A673 (cell line): ENCODE measurements around the gene GPBP1. TPM values are rescaled to one million over a fixed set of nuclear protein-coding genes. Genes with fewer than 3 reads are reported as not detected.
A peak's percentile ranks its signal among the peaks of the same experiment; 100 is the strongest.

Source experiments
- Bru-seq: library from RNA; stranded (reverse); fragments of 400-500 nt; gene quantifications from one replicate; lab custom pipeline; 2021; lab: Mats Ljungman, UMichigan
- BruChase-seq, 2 experiments: library from RNA; stranded (reverse); fragments of 400-500 nt; gene quantifications; one replicate each; lab custom pipeline; 2021; lab: Mats Ljungman, UMichigan
- BruUV-seq: library from RNA; stranded (reverse); fragments of 400-500 nt; replicated peaks from 2 replicates; lab custom pipeline; 2021; lab: Mats Ljungman, UMichigan
- CTCF ChIA-PET: fragments of 300-600 bp; sonication (Branson Sonifier 250); formaldehyde crosslinking; loops from one replicate; lab custom pipeline; 2022; ENCODE audit warnings: antibody characterized with exemption; lab: Charles Lee
- POLR2A ChIA-PET: fragments of 300-600 bp; sonication (Branson Sonifier 250); formaldehyde crosslinking; loops from one replicate; lab custom pipeline; 2022; ENCODE audit warnings: antibody characterized with exemption; ENCODE audit not compliant: low non-redundant PET; lab: Charles Lee
- DNase-seq: peaks from one replicate; pipeline ENCODE4 v3.0.0-alpha.2; 2015; ENCODE audit warnings: low spot score
- H3K27ac ChIP-seq: fragments of 200-600 bp; sonication (generic); 2 replicates; pipeline ENCODE4 v1.5.1; 2016; ENCODE audit warnings: mixed run types, low read depth, mild to moderate bottlenecking, mixed read lengths, antibody characterized with exemption, low read length; ENCODE audit not compliant: poor library complexity, severe bottlenecking
- H3K27me3 ChIP-seq: fragments of 200-600 bp; sonication (generic); replicated peaks from 2 replicates; pipeline ENCODE4 v1.6.1; 2017; ENCODE audit warnings: mixed run types, low read depth, mild to moderate bottlenecking, mixed read lengths, antibody characterized with exemption, low read length; ENCODE audit not compliant: insufficient read depth, poor library complexity
- H3K36me3 ChIP-seq: fragments of 200-600 bp; sonication (generic); 2 replicates; pipeline ENCODE4 v1.6.1; 2016; ENCODE audit warnings: mixed run types, mild to moderate bottlenecking, mixed read lengths, antibody characterized with exemption, low read length; ENCODE audit not compliant: insufficient read depth, poor library complexity, severe bottlenecking
- H3K4me1 ChIP-seq: fragments of 200-600 bp; sonication (generic); 2 replicates; pipeline ENCODE4 v1.6.1; 2017; ENCODE audit warnings: mixed run types, mild to moderate bottlenecking, mixed read lengths, antibody characterized with exemption, low read length; ENCODE audit not compliant: insufficient read depth, poor library complexity, severe bottlenecking
- H3K4me3 ChIP-seq: fragments of 200-600 bp; sonication (generic); 2 replicates; pipeline ENCODE4 v1.5.1; 2016; ENCODE audit warnings: low read depth, mixed run types, mild to moderate bottlenecking, mixed read lengths, low read length; ENCODE audit not compliant: poor library complexity, severe bottlenecking
- H3K9me3 ChIP-seq: fragments of 200-600 bp; sonication (generic); 2 replicates; pipeline ENCODE4 v1.6.1; 2016; ENCODE audit warnings: mixed run types, low read depth, mild to moderate bottlenecking, mixed read lengths, antibody characterized with exemption, low read length; ENCODE audit not compliant: poor library complexity, severe bottlenecking
- CTCF ChIP-seq: fragments of 300-800, 200-600 bp; sonication (generic); conservative IDR thresholded peaks from 2 replicates; pipeline ENCODE4 v1.5.1; 2017; ENCODE audit warnings: low read depth, mild to moderate bottlenecking, antibody characterized with exemption, low read length, moderate library complexity, mixed read lengths
- EZH2 ChIP-seq: fragments of 200-600 bp; sonication (generic); IDR thresholded peaks from 2 replicates; pipeline ENCODE4 v1.6.1; 2017; ENCODE audit warnings: borderline replicate concordance, low read depth, mild to moderate bottlenecking, mixed read lengths, antibody characterized with exemption, low read length; ENCODE audit not compliant: poor library complexity, severe bottlenecking
- intact Hi-C: fragments of 100-400 bp; cut with micrococcal nuclease; formaldehyde crosslinking; loops from one replicate; pipeline ENCODE4 v1.10.0; 2022; ENCODE audit not compliant: unreplicated experiment
- long read RNA-seq: library from polyadenylated mRNA; stranded (forward); transcript quantifications from one replicate; pipeline ENCODE4 v2.0.0, GENCODE V29; 2022
- total RNA-seq: library from RNA; stranded (reverse); gene quantifications from 2 replicates; pipeline ENCODE4 v1.2.3, GENCODE V29; 2021

Gene GPBP1
- total RNA-seq, result 85.5 and 86.4 TPM in 2 replicates
- Bru-seq, nascent RNA, result percentile 93 among the genes with signal in this experiment
- percentile 91 among the genes with signal in this experiment for BruChase-seq, experiment 1, labeled RNA remaining after a 2-hour chase
- percentile 86 among the genes with signal in this experiment for BruChase-seq, experiment 2, labeled RNA remaining after a 6-hour chase
- long read RNA-seq, full-length matches to known transcripts, result 144 of 238 reads
- long read RNA-seq, partial matches to known transcripts, result 11 of 238 reads
- long read RNA-seq, other reads (novel, unspliced or antisense), result 83 of 238 reads

- Histone ChIP-seq H3K4me3 (peak within 1 kb of the TSS; percentile 88), H3K27me3 (no peaks in the 10 kb centered on the region), H3K27ac (peak within 1 kb of the TSS; percentile 99), H3K36me3 (peaks cover 14% of the 10 kb centered on the region), H3K9me3 (no peaks in the 10 kb centered on the region), H3K4me1 (peaks cover 2% of the 10 kb centered on the region)
- intact Hi-C loops, result loop anchor here (2.0 kb wide), 1 partner anchor 263 kb away; no protein-coding TSS in a partner anchor
- ChIA-PET POLR2A (interaction anchor here (0.7 kb wide), 1 partner anchor 255 kb away, joined by 5 read pairs; no protein-coding TSS in a partner anchor), CTCF (interaction anchor here (0.6 kb wide), 1 partner anchor 32 kb away, joined by 3 read pairs; no protein-coding TSS in a partner anchor)
- no TSS peak for BruUV-seq
- TF ChIP-seq EZH2 (no peak), CTCF (no peak)
- peak; percentile 100 for DNase-seq
Measured at GRCh38 chr5:57173319-57174127, at the start of gene GPBP1. TSS of gene GPBP1 (plus strand) at chr5:57174059. CDS start at chr5:57214131, 40,072 bp downstream.

- no TSS peak for BruUV-seq
- no peaks in the 10 kb centered on the region for H3K4me1 ChIP-seq
- CTCF ChIA-PET, result no interaction called here
- H3K27ac ChIP-seq, result no peak overlapping the region
- POLR2A ChIA-PET, result no interaction called here
- H3K27me3 ChIP-seq, result no peaks in the 10 kb centered on the region
- H3K36me3 ChIP-seq, result no peaks in the 10 kb centered on the region
- H3K4me3 ChIP-seq, result no peak overlapping the region
- intact Hi-C loops, result no loop called here
- H3K9me3 ChIP-seq, result no peaks in the 10 kb centered on the region
- no peak for DNase-seq
- TF ChIP-seq EZH2 (no peak), CTCF (no peak)
Measured at GRCh38 chr5:57128325-57128724, 45.5 kb upstream of the GPBP1 start.

GRCh38 chr5:57133574-57133973, 40.3 kb upstream of the GPBP1 start:
- Histone ChIP-seq H3K4me3 (no peak overlapping the region), H3K36me3 (no peaks in the 10 kb centered on the region), H3K4me1 (no peaks in the 10 kb centered on the region), H3K9me3 (no peaks in the 10 kb centered on the region), H3K27ac (no peak overlapping the region), H3K27me3 (no peaks in the 10 kb centered on the region)
- TF ChIP-seq EZH2, result no peak
- TF ChIP-seq CTCF, result no peak
- no peak for DNase-seq
- POLR2A ChIA-PET, result no interaction called here
- BruUV-seq, result no TSS peak
- CTCF ChIA-PET, result no interaction called here
- intact Hi-C loops, result loop anchor here (10.0 kb wide), 1 partner anchor 859 kb away; no protein-coding TSS in a partner anchor
